ENCODE results near the gene STAT5A. TPM values are rescaled to one million over a fixed set of nuclear protein-coding genes. Genes with fewer than 3 reads are reported as not detected.
"Not testable (repeated sequence)": the region's sequence is repeated elsewhere in the genome, so short reads cannot be mapped to it uniquely, and the experiment has no call there.

Gene STAT5A
- total and polyA plus RNA-seq, 2 experiments from 2014 or later: 2.3 to 18.1 TPM

DNA sequence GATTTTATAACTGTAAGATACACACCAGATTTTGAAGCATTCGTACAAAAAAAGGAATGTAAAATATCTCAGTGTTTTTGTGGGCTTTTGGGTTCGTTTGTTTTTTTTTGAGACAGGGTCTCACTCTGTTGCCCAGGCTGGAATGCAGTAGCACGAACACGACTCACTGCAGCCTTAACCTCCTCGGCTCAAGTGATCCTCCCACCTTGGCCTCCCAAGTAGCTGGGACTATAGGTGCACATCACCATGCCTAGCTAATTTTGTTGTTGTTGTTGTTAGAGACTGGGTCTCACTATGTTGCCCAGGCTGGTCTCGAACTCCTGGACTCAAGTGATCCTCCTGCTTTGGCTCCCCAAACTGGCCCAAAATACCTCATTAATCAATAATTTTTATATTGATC is 28.0 kb upstream of the STAT5A start:
- Histone ChIP-seq H4K20me1 (replicated peaks; ENCODE audit: insufficient read depth) (peaks cover 12% of the 10 kb centered on the region; the same call in 1 of the 2 replicates), H3K9me2 (ENCODE audit: insufficient read depth) (no peaks in the 10 kb centered on the region), H3K79me2 (replicated peaks; ENCODE audit: insufficient read depth) (peaks cover 34% of the 10 kb centered on the region), H3K4me3 (no peak overlapping the region), H3K27ac (ENCODE audit: low read depth) (no peak overlapping the region), H3F3A (replicated peaks; ENCODE audit: low read depth) (no peaks in the 10 kb centered on the region), H3K36me3 (ENCODE audit: insufficient read depth) (no peaks in the 10 kb centered on the region), H3K4me2 (no peak overlapping the region), H3K27me3 (ENCODE audit: insufficient read depth) (no peaks in the 10 kb centered on the region), H2AFZ (no peak overlapping the region), H3K4me1 (ENCODE audit: insufficient read depth) (no peaks in the 10 kb centered on the region)
- Mint-ChIP-seq H3K4me3 (no peak overlapping the region), H3K4me1 (peaks cover 7% of the 10 kb centered on the region), H3K27me3 (ENCODE audit: insufficient read depth, low read depth, poor library complexity) (peaks cover 5% of the 10 kb centered on the region), H3K9me3 (no peaks in the 10 kb centered on the region; the same call in 2 of the 3 replicates), H3K27ac (no peak overlapping the region), H3K36me3 (ENCODE audit: low read depth) (peaks cover under 1% of the 10 kb centered on the region; the same call in 1 of the 3 replicates)
- no peak for TF ChIP-seq JUNB (IDR thresholded peaks at IDR 0.05; ENCODE audit: unreplicated experiment)
- TF ChIP-seq EZH2 (IDR thresholded peaks at IDR 0.05; ENCODE audit: low read depth, unreplicated experiment): no peak
- no peak for TF ChIP-seq ZNF331 (CRISPR knock-in tag; IDR thresholded peaks at IDR 0.05; ENCODE audit: low read depth)
- TF ChIP-seq, protein P1, sequence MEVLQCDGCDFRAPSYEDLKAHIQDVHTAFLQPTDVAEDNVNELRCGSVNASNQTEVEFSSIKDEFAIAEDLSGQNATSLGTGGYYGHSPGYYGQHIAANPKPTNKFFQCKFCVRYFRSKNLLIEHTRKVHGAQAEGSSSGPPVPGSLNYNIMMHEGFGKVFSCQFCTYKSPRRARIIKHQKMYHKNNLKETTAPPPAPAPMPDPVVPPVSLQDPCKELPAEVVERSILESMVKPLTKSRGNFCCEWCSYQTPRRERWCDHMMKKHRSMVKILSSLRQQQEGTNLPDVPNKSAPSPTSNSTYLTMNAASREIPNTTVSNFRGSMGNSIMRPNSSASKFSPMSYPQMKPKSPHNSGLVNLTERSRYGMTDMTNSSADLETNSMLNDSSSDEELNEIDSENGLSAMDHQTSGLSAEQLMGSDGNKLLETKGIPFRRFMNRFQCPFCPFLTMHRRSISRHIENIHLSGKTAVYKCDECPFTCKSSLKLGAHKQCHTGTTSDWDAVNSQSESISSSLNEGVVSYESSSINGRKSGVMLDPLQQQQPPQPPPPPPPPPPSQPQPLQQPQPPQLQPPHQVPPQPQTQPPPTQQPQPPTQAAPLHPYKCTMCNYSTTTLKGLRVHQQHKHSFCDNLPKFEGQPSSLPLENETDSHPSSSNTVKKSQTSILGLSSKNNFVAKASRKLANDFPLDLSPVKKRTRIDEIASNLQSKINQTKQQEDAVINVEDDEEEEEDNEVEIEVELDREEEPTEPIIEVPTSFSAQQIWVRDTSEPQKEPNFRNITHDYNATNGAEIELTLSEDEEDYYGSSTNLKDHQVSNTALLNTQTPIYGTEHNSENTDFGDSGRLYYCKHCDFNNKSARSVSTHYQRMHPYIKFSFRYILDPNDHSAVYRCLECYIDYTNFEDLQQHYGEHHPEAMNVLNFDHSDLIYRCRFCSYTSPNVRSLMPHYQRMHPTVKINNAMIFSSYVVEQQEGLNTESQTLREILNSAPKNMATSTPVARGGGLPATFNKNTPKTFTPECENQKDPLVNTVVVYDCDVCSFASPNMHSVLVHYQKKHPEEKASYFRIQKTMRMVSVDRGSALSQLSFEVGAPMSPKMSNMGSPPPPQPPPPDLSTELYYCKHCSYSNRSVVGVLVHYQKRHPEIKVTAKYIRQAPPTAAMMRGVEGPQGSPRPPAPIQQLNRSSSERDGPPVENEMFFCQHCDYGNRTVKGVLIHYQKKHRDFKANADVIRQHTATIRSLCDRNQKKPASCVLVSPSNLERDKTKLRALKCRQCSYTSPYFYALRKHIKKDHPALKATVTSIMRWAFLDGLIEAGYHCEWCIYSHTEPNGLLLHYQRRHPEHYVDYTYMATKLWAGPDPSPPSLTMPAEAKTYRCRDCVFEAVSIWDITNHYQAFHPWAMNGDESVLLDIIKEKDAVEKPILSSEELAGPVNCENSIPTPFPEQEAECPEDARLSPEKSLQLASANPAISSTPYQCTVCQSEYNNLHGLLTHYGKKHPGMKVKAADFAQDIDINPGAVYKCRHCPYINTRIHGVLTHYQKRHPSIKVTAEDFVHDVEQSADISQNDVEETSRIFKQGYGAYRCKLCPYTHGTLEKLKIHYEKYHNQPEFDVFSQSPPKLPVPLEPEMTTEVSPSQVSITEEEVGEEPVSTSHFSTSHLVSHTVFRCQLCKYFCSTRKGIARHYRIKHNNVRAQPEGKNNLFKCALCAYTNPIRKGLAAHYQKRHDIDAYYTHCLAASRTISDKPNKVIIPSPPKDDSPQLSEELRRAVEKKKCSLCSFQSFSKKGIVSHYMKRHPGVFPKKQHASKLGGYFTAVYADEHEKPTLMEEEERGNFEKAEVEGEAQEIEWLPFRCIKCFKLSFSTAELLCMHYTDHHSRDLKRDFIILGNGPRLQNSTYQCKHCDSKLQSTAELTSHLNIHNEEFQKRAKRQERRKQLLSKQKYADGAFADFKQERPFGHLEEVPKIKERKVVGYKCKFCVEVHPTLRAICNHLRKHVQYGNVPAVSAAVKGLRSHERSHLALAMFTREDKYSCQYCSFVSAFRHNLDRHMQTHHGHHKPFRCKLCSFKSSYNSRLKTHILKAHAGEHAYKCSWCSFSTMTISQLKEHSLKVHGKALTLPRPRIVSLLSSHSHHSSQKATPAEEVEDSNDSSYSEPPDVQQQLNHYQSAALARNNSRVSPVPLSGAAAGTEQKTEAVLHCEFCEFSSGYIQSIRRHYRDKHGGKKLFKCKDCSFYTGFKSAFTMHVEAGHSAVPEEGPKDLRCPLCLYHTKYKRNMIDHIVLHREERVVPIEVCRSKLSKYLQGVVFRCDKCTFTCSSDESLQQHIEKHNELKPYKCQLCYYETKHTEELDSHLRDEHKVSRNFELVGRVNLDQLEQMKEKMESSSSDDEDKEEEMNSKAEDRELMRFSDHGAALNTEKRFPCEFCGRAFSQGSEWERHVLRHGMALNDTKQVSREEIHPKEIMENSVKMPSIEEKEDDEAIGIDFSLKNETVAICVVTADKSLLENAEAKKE (CRISPR knock-in tag; IDR thresholded peaks at IDR 0.05): no peak
- no peak for TF ChIP-seq STAT1 (IDR thresholded peaks at IDR 0.05; ENCODE audit: unreplicated experiment)
- TF ChIP-seq, protein P2, sequence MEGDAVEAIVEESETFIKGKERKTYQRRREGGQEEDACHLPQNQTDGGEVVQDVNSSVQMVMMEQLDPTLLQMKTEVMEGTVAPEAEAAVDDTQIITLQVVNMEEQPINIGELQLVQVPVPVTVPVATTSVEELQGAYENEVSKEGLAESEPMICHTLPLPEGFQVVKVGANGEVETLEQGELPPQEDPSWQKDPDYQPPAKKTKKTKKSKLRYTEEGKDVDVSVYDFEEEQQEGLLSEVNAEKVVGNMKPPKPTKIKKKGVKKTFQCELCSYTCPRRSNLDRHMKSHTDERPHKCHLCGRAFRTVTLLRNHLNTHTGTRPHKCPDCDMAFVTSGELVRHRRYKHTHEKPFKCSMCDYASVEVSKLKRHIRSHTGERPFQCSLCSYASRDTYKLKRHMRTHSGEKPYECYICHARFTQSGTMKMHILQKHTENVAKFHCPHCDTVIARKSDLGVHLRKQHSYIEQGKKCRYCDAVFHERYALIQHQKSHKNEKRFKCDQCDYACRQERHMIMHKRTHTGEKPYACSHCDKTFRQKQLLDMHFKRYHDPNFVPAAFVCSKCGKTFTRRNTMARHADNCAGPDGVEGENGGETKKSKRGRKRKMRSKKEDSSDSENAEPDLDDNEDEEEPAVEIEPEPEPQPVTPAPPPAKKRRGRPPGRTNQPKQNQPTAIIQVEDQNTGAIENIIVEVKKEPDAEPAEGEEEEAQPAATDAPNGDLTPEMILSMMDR (conservative IDR thresholded peaks at IDR 0.05; ENCODE audit: low read depth in 2 of 2): no peak
- no peak for TF ChIP-seq CREB1 (CRISPR knock-in tag; IDR thresholded peaks at IDR 0.05; ENCODE audit: low read depth)
- no peak for TF ChIP-seq ZNF114 (CRISPR knock-in tag; IDR thresholded peaks at IDR 0.05)
- TF ChIP-seq, protein P3, sequence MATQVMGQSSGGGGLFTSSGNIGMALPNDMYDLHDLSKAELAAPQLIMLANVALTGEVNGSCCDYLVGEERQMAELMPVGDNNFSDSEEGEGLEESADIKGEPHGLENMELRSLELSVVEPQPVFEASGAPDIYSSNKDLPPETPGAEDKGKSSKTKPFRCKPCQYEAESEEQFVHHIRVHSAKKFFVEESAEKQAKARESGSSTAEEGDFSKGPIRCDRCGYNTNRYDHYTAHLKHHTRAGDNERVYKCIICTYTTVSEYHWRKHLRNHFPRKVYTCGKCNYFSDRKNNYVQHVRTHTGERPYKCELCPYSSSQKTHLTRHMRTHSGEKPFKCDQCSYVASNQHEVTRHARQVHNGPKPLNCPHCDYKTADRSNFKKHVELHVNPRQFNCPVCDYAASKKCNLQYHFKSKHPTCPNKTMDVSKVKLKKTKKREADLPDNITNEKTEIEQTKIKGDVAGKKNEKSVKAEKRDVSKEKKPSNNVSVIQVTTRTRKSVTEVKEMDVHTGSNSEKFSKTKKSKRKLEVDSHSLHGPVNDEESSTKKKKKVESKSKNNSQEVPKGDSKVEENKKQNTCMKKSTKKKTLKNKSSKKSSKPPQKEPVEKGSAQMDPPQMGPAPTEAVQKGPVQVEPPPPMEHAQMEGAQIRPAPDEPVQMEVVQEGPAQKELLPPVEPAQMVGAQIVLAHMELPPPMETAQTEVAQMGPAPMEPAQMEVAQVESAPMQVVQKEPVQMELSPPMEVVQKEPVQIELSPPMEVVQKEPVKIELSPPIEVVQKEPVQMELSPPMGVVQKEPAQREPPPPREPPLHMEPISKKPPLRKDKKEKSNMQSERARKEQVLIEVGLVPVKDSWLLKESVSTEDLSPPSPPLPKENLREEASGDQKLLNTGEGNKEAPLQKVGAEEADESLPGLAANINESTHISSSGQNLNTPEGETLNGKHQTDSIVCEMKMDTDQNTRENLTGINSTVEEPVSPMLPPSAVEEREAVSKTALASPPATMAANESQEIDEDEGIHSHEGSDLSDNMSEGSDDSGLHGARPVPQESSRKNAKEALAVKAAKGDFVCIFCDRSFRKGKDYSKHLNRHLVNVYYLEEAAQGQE (IDR thresholded peaks at IDR 0.05; ENCODE audit: unreplicated experiment): no peak
- DNase-seq (ENCODE audit: low spot score): no peak
- ATAC-seq: no peak

DNA sequence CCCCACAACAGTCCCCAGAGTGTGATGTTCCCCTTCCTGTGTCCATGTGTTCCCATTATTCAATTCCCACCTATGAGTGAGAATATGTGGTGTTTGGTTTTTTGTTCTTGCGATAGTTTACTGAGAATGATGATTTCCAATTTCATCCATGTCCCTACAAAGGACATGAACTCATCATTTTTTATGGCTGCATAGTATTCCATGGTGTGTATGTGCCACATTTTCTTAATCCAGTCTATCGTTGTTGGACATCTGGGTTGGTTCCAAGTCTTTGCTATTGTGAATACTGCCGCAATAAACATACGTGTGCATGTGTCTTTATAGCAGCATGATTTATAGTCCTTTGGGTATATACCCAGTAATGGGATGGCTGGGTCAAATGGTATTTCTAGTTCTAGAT is 23.9 kb upstream of the STAT5A start:
- not testable (repeated sequence) for ATAC-seq; DNase-seq (ENCODE audit: low spot score); H4K20me1 ChIP-seq (replicated peaks; ENCODE audit: insufficient read depth); H3K4me3 Mint-ChIP-seq; H3K9me2 ChIP-seq (ENCODE audit: insufficient read depth); H3K4me1 Mint-ChIP-seq; H3K27me3 Mint-ChIP-seq (ENCODE audit: insufficient read depth, low read depth, poor library complexity); H2AFZ ChIP-seq; H3K4me2 ChIP-seq; H3K36me3 Mint-ChIP-seq (ENCODE audit: low read depth); H3K4me1 ChIP-seq (ENCODE audit: insufficient read depth); H3K4me3 ChIP-seq; H3K27ac Mint-ChIP-seq; H3K27me3 ChIP-seq (ENCODE audit: insufficient read depth); H3K36me3 ChIP-seq (ENCODE audit: insufficient read depth); H3K9me3 Mint-ChIP-seq; H3F3A ChIP-seq (replicated peaks; ENCODE audit: low read depth); H3K27ac ChIP-seq (ENCODE audit: low read depth)
- H3K79me2 ChIP-seq (replicated peaks; ENCODE audit: insufficient read depth): peaks cover 63% of the 10 kb centered on the region

Measured in GM23338 (cell line).